Hepatocyte (in vitro differentiated cells): ENCODE results near the gene C1R.

ENCODE experiments used
- CTCF ChIP-seq: fragments of 200-600 bp; sonication (generic); IDR thresholded peaks from 2 replicates; pipeline ENCODE4 v1.5.1; 2016; ENCODE audit warnings: antibody characterized with exemption, mild to moderate bottlenecking; ENCODE audit not compliant: poor library complexity
- EZH2phosphoT487 ChIP-seq: fragments of 200-600 bp; sonication (generic); IDR thresholded peaks from one replicate; pipeline ENCODE4 v1.6.1; 2018; ENCODE audit warnings: antibody characterized with exemption, mild to moderate bottlenecking, low read depth, moderate library complexity; ENCODE audit not compliant: unreplicated experiment, severe bottlenecking

- no peak for TF ChIP-seq CTCF
- no peak for TF ChIP-seq EZH2phosphoT487
Measured at GRCh38 chr12:7107636-7108002, 15.4 kb upstream of the C1R start.
